GM12878 (cell line): ENCODE measurements around the gene CIROP. TPM values are rescaled to one million over a fixed set of nuclear protein-coding genes. Genes with fewer than 3 reads are reported as not detected.

Experiments used
- ATAC-seq: fragments of 200-7000 bp; cut with Tn5 transposase; 3 replicates; pipeline ENCODE4 v1.9.1; 2020; ENCODE audit warnings: mild to moderate bottlenecking, moderate library complexity
- BruUV-seq: library from RNA; stranded (reverse); fragments of 400-500 nt; replicated peaks from 2 replicates; lab custom pipeline; 2021; lab: Mats Ljungman, UMichigan
- CTCF ChIA-PET: fragments of 300-600 bp; sonication (Branson Sonifier 250); formaldehyde crosslinking; extraction: SDS; loops from one replicate; lab custom pipeline; 2021; ENCODE audit warnings: inconsistent platforms; lab: Yijun Ruan, JAX
- POLR2A ChIA-PET: fragments of 350-600 bp; formaldehyde crosslinking; extraction: SDS; loops from one replicate; lab custom pipeline; 2021; ENCODE audit warnings: inconsistent platforms; lab: Charles Lee
- RAD21 ChIA-PET: fragments of 300-600 bp; sonication (Branson Sonifier 250); formaldehyde crosslinking; loops from one replicate; lab custom pipeline; 2023; ENCODE audit warnings: antibody characterized with exemption; ENCODE audit not compliant: unreplicated experiment; lab: Charles Lee
- SMC1A ChIA-PET: fragments of 300-600 bp; sonication (Branson Sonifier 250); formaldehyde crosslinking; loops from one replicate; lab custom pipeline; 2023; ENCODE audit not compliant: unreplicated experiment, uncharacterized antibody; lab: Charles Lee
- DNase-seq: peaks from one replicate; pipeline ENCODE4 v3.0.0-alpha.2; 2011; ENCODE audit warnings: low read depth, low spot score
- FAIRE-seq: peaks from 3 replicates; lab custom pipeline; 2011; peaks lifted over from hg19 to GRCh38; lab: Jason Lieb, UNC
- H2AFZ ChIP-seq: 2 replicates; pipeline ENCODE4 v1.6.0; 2011; ENCODE audit warnings: low read depth, low read length, control low read depth; ENCODE audit not compliant: control insufficient read depth
- H3K27ac ChIP-seq: 2 replicates; pipeline ENCODE4 v1.5.1; 2011; ENCODE audit warnings: control low read depth; ENCODE audit not compliant: control insufficient read depth, insufficient read depth
- H3K27me3 ChIP-seq, 2 experiments: replicated peaks in 1 of 2; 2 replicates each; pipeline versions ENCODE4 v1.6.0 to v1.6.1; 2011; ENCODE audit warnings: low read length in 1 of 2; ENCODE audit not compliant: control insufficient read depth in 2 of 2, insufficient read depth in 2 of 2
- H3K36me3 ChIP-seq, 2 experiments: 2 replicates each; pipeline ENCODE4 v1.5.1; 2011; ENCODE audit warnings: low read length in 1 of 2; ENCODE audit not compliant: control insufficient read depth in 2 of 2, insufficient read depth in 2 of 2
- H3K4me1 ChIP-seq: 2 replicates; pipeline ENCODE4 v1.6.1; 2011; ENCODE audit warnings: mild to moderate bottlenecking, low read length, moderate library complexity, mixed read lengths; ENCODE audit not compliant: control insufficient read depth, insufficient read depth
- H3K4me2 ChIP-seq: 2 replicates; pipeline ENCODE4 v1.6.0; 2011; ENCODE audit warnings: control low read depth; ENCODE audit not compliant: control insufficient read depth, insufficient read depth
- H3K4me3 ChIP-seq: fragments of 200-600 bp; sonication (generic); 2 replicates; pipeline ENCODE4 v1.5.1; 2016
- H3K79me2 ChIP-seq: 2 replicates; pipeline ENCODE4 v1.6.0; 2011; ENCODE audit warnings: low read length; ENCODE audit not compliant: control insufficient read depth, insufficient read depth
- H3K9ac ChIP-seq: 2 replicates; pipeline ENCODE4 v1.8.0; 2011; ENCODE audit warnings: low read length, control low read depth, mixed read lengths; ENCODE audit not compliant: control insufficient read depth, insufficient read depth
- H3K9me3 ChIP-seq: replicated peaks from 3 replicates; pipeline ENCODE4 v1.5.1; 2011; ENCODE audit warnings: mild to moderate bottlenecking, low read length; ENCODE audit not compliant: control insufficient read depth, insufficient read depth
- H4K20me1 ChIP-seq: 2 replicates; pipeline ENCODE4 v1.6.0; 2011; ENCODE audit not compliant: control insufficient read depth, insufficient read depth
- KAT2A ChIP-seq: conservative IDR thresholded peaks from 2 replicates; pipeline ENCODE4 v1.6.1; 2011; ENCODE audit warnings: low read depth, low read length; ENCODE audit not compliant: control insufficient read depth
- PKNOX1 ChIP-seq: fragments of 450-650 bp; IDR thresholded peaks from 2 replicates; pipeline ENCODE4 v1.6.1; 2016; ENCODE audit warnings: mild to moderate bottlenecking
- REST ChIP-seq: IDR thresholded peaks from 2 replicates; pipeline ENCODE4 v1.6.1; 2012; ENCODE audit warnings: mild to moderate bottlenecking, low read depth, low read length
- SMAD1 ChIP-seq: fragments of 450-650 bp; IDR thresholded peaks from 2 replicates; pipeline ENCODE4 v1.6.1; 2018; ENCODE audit warnings: mild to moderate bottlenecking, low read depth; ENCODE audit not compliant: partially characterized antibody
- SMAD5 ChIP-seq: IDR thresholded peaks from 2 replicates; pipeline ENCODE4 v1.6.1; 2016; ENCODE audit warnings: antibody characterized with exemption, low read depth
- STAT1 ChIP-seq: fragments of 450-650 bp; conservative IDR thresholded peaks from 2 replicates; pipeline ENCODE4 v1.6.1; 2014; ENCODE audit warnings: antibody characterized with exemption, mild to moderate bottlenecking
- ZBTB33 ChIP-seq: fragments of 450-650 bp; IDR thresholded peaks from 2 replicates; pipeline ENCODE4 v1.6.1; 2017; ENCODE audit warnings: mild to moderate bottlenecking
- ZSCAN29 ChIP-seq: fragments of 450-650 bp; IDR thresholded peaks from 2 replicates; pipeline ENCODE4 v1.6.1; 2017; ENCODE audit warnings: mild to moderate bottlenecking, moderate library complexity
- ZZZ3 ChIP-seq: IDR thresholded peaks from 2 replicates; pipeline ENCODE4 v1.6.1; 2011; ENCODE audit warnings: low read depth; ENCODE audit not compliant: control insufficient read depth, insufficient read length
- WGBS: methylation state at CpG from one replicate; pipeline ENCODE4 v1.1.6; 2016; ENCODE audit warnings: low lambda C conversion rate; ENCODE audit not compliant: insufficient replicate concordance, insufficient coverage; ENCODE audit errors: missing lambda C conversion rate; 5-methylcytosine and 5-hydroxymethylcytosine counted together
- in situ Hi-C: fragments of 300-500 bp; cut with MboI; formaldehyde crosslinking; loops from 9 replicates; pipeline ENCODE4 v1.14.3; 2018; ENCODE audit warnings: mixed read lengths
- intact Hi-C: fragments of 100-400 bp; cut with micrococcal nuclease; formaldehyde crosslinking; loops from one replicate; pipeline ENCODE4 v1.14.2; 2022; ENCODE audit not compliant: unreplicated experiment
- polyA plus RNA-seq, 11 experiments: library from polyadenylated mRNA; depleted of rRNA in 4 of 11; unstranded in 6 of 11; stranded (reverse) in 5 of 11; fragments of >200 nt; fragmentation: Nextera tagmentation in 4 of 11; fragmentation: Illumina TruSeq in 1 of 11; extraction: Ambion mirVana in 4 of 11; extraction: Trizol in 1 of 11; gene quantifications; 1 replicate in 1 of 11; 2 replicates in 10 of 11; pipeline versions ENCODE4 v1.2.1 to v1.2.3, GENCODE V29; 2011 to 2016; ENCODE audit warnings: inconsistent platforms in 2 of 11, missing spikeins in 2 of 11, low read depth in 1 of 11
- total RNA-seq, 4 experiments: library from RNA; depleted of rRNA in 3 of 4; stranded (reverse); fragments of >200 nt in 3 of 4; fragmentation: Illumina TruSeq in 1 of 4; extraction: Trizol in 1 of 4; gene quantifications; 2 replicates each; pipeline versions ENCODE4 v1.2.1 to v1.2.3, GENCODE V29; 2013 to 2021

The CIROP gene
- total and polyA plus RNA-seq, 10 of the 15 experiments (the other 5 are each of a cell fraction or from before 2014, with no cell fraction given): not detected

- no peak for TF ChIP-seq SMAD5
Observed at GRCh38 chr14:23104591-23105347, at the start of gene CIROP (continued).

- no TSS peak for BruUV-seq
- CTCF ChIA-PET: no interaction called here
Observed at GRCh38 chr14:23153851-23154796, 49.3 kb upstream of the CIROP start.

More at GRCh38 chr14:23153851-23154796, 49.3 kb upstream of the CIROP start:
- no peaks in the 10 kb centered on the region for H4K20me1 ChIP-seq
- RAD21 ChIA-PET: no interaction called here
- H2AFZ ChIP-seq: no peak overlapping the region
- H3K4me2 ChIP-seq: no peak overlapping the region
- no peaks in the 10 kb centered on the region for H3K9me3 ChIP-seq
- no peak for TF ChIP-seq ZSCAN29
- no peak for TF ChIP-seq ZBTB33
- TF ChIP-seq REST: no peak
- TF ChIP-seq ZZZ3: no peak
- no peak for TF ChIP-seq SMAD1
- TF ChIP-seq STAT1: no peak
- no peak for TF ChIP-seq KAT2A
- no peak for TF ChIP-seq PKNOX1
- in situ Hi-C loops (no loop called here), intact Hi-C loops (no loop called here)
- no peak overlapping the region for H3K27ac ChIP-seq
- H3K4me1 ChIP-seq: no peaks in the 10 kb centered on the region
- no peaks in the 10 kb centered on the region for H3K79me2 ChIP-seq
- ATAC-seq (no peak), FAIRE-seq (no peak), DNase-seq (no peak)
- 48% methylated on average over 28 of the region's 28 CpGs for WGBS
- no peaks in the 10 kb centered on the region for H3K36me3 ChIP-seq
- H3K9ac ChIP-seq: no peak overlapping the region
- H3K4me3 ChIP-seq: no peak overlapping the region
- SMC1A ChIA-PET: no interaction called here
- H3K27me3 ChIP-seq: peaks cover 2% of the 10 kb centered on the region in 2 experiments
- POLR2A ChIA-PET: no interaction called here
